ENCODE measurements around the gene C9orf153.
A peak's percentile ranks its signal among the peaks of the same experiment; 100 is the strongest.
"Not testable (repeated sequence)": the region's sequence is repeated elsewhere in the genome, so short reads cannot be mapped to it uniquely, and the experiment has no call there.

The C9orf153 gene

DNA sequence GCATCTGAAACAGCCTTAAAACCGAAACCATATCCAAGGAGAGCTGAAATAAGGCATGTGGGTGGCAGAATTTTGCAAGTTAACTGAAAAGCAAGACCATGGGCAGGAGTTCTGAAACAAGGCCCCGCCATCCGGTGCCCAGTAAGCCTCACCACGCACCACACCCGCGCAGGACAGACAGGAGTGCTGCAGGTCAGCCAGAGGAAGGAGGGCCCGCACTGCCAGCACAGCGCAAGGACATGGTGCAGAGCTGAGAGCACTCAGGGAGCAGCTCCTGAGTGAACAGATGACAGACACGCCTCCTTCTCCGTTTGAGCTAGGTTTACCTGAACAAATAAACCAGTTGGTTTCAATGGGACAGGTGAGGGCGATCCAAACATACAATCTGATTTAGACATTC is 39.4 kb upstream of the C9orf153 start:
- DNase-seq (ENCODE audit: low read depth, low spot score), result no peak
- TF ChIP-seq CTCF (IDR thresholded peaks at IDR 0.05; ENCODE audit: low read depth, low read length), result no peak
- in situ Hi-C loops (cut with HindIII; ENCODE audit: low sequenced_read_pairs), result no loop called here
- no peak overlapping the region for H3K4me3 ChIP-seq (ENCODE audit: low read depth, low read length)

- H3K4me3 ChIP-seq (ENCODE audit: low read depth, low read length); DNase-seq (ENCODE audit: low read depth, low spot score); in situ Hi-C loops (cut with HindIII; ENCODE audit: low sequenced_read_pairs): not testable (repeated sequence)
These were observed 30.9 kb upstream of the C9orf153 start for GRCh38 chr9:86290341-86290740.

DNA sequence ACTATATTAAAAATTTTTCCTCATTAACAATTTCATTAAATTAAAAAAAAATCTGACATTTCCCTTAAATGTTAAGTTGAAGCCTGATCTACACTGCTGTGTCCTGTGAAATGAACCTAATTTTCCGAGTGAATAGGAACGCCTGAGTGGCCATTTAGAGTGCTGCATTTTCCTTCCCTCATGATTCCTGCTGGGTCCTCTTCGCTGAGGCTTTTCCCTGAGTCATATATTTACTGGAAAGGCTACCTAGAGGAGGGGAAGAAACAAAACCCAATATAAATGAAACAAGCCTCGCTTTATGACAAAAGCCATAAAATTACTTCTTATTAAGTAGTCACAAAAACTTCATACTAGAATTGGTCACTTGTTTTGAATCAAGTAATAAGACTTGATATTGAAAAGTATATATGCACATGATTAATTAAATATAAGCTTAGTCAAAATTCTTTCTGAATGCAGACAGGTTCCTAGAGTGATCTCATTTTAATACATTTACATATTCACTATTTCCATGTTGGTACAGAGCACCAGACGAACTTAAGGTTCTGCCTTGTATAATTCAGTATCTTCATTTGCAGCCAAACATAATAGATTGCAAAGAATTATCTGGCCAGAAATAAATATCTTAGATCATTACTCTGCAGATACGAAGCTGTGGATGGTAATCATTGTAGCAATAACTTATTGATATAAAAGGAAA is 29.2 kb upstream of the C9orf153 start:
- TF ChIP-seq CTCF (IDR thresholded peaks at IDR 0.05; ENCODE audit: low read depth, low read length), result no peak
- DNase-seq (ENCODE audit: low read depth, low spot score), result no peak
- in situ Hi-C loops (cut with HindIII; ENCODE audit: low sequenced_read_pairs), result no loop called here
- H3K4me3 ChIP-seq (ENCODE audit: low read depth, low read length), result no peak overlapping the region

- in situ Hi-C loops (cut with HindIII; ENCODE audit: low sequenced_read_pairs), result no loop called here
- peak; percentile 67 for DNase-seq (ENCODE audit: low read depth, low spot score)
- H3K4me3 ChIP-seq (ENCODE audit: low read depth, low read length), result no peak overlapping the region
- TF ChIP-seq CTCF (IDR thresholded peaks at IDR 0.05; ENCODE audit: low read depth, low read length), result peak; percentile 59
These were observed 27.6 kb upstream of the C9orf153 start for GRCh38 chr9:86287013-86287412.

DNA sequence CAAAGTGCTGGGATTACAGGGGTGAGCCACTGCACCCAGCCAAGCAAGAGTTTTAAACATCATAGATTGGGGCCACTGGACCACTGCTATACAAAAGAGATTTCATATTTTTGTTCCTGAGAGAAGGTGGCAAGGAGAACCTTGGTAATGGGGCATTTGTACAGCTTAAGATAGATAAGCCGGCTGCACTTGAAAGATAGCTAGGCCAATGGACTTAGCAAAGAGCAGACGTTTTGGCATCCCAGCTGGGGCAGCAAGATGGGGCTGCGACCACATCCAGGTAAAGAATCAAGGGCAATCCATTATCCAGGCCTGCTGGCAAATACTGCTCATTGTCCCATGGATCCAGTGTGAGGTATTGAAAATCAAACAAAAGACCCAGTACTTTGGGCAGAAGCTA is 26.8 kb upstream of the C9orf153 start:
- H3K4me3 ChIP-seq (ENCODE audit: low read depth, low read length), result no peak overlapping the region
- no peak for DNase-seq (ENCODE audit: low read depth, low spot score)
- TF ChIP-seq CTCF (IDR thresholded peaks at IDR 0.05; ENCODE audit: low read depth, low read length), result no peak
- in situ Hi-C loops (cut with HindIII; ENCODE audit: low sequenced_read_pairs), result no loop called here

DNA sequence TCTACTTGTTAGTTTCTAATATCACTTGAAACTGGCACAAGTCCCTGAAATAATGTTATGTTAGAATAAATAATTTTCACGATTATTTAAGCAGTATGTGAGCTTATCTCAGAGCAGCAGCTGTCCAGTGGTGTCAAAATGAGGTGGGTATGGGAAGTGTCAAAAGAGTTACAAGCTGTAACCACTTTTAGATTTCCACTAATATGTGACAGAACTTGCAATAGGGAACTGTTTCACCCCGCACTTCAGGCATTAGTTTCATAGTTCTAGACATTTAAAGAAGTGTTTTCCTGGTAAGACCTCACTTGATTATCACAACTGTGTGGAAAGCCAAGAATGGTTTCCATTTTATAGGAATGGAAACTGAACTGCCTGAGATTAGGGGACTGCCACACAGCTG is 25.8 kb upstream of the C9orf153 start:
- no peak overlapping the region for H3K4me3 ChIP-seq (ENCODE audit: low read depth, low read length)
- in situ Hi-C loops (cut with HindIII; ENCODE audit: low sequenced_read_pairs), result no loop called here
- no peak for DNase-seq (ENCODE audit: low read depth, low spot score)
- no peak for TF ChIP-seq CTCF (IDR thresholded peaks at IDR 0.05; ENCODE audit: low read depth, low read length)

- DNase-seq (ENCODE audit: low read depth, low spot score), result peak; percentile 92
- TF ChIP-seq CTCF (IDR thresholded peaks at IDR 0.05; ENCODE audit: low read depth, low read length), result no peak
- H3K4me3 ChIP-seq (ENCODE audit: low read depth, low read length), result peak overlapping the region; percentile 88
- in situ Hi-C loops (cut with HindIII; ENCODE audit: low sequenced_read_pairs), result no loop called here
These were observed 23.6 kb upstream of the C9orf153 start for GRCh38 chr9:86282979-86283535.
